Myometrial cell (primary cell): ENCODE data around the gene ZNF354B. TPM values are rescaled to one million over a fixed set of nuclear protein-coding genes. Genes with fewer than 3 reads are reported as not detected.

Source experiments
- total RNA-seq: library from RNA; depleted of rRNA; stranded (reverse); fragments of >200 nt; gene quantifications from 2 replicates; pipeline ENCODE4 v1.2.3, GENCODE V29; 2015

The ZNF354B gene
- total RNA-seq: 3.0 and 5.8 TPM in 2 replicates

GRCh38 chr5:178859625-178860521, at the start of gene ZNF354B:
Gene ZNF354B (plus strand): TSS chr5:178859953. CDS start chr5:178861048, 1,095 bp downstream.

GRCh38 chr5:178895615-178896571, 36.1 kb downstream of the ZNF354B start, which contains the start of gene ZFP2:
Gene ZFP2 (plus strand): TSS chr5:178895913. CDS start chr5:178931314, 35,401 bp downstream.

Other genes starting within 250 kb of the ZNF354B start
- 4.4 and 7.8 TPM in 2 replicates for gene CLK4, start 232.9 kb upstream of the ZNF354B start, total RNA-seq
- gene ZNF354A, start 129.3 kb upstream of the ZNF354B start, total RNA-seq: 5.3 and 6.1 TPM in 2 replicates
- gene ZFP2, start 36.0 kb downstream of the ZNF354B start, total RNA-seq: 0.18 and 0.58 TPM in 2 replicates
- gene ZNF454, start 81.2 kb downstream of the ZNF354B start, total RNA-seq: 0.53 and 8.1 TPM in 2 replicates
- not detected in 2 replicates for gene GRM6, start 135.4 kb downstream of the ZNF354B start, total RNA-seq
- 1.9 and 2.9 TPM in 2 replicates for gene ZNF879, start 163.9 kb downstream of the ZNF354B start, total RNA-seq
- gene ZNF354C, start 200.4 kb downstream of the ZNF354B start, total RNA-seq: 2.9 and 4.1 TPM in 2 replicates